ENCODE data around the gene CFAP99.
A peak's percentile ranks its signal among the peaks of the same experiment; 100 is the strongest.
"Not testable (repeated sequence)": the region's sequence is repeated elsewhere in the genome, so short reads cannot be mapped to it uniquely, and the experiment has no call there.

Gene CFAP99

DNA sequence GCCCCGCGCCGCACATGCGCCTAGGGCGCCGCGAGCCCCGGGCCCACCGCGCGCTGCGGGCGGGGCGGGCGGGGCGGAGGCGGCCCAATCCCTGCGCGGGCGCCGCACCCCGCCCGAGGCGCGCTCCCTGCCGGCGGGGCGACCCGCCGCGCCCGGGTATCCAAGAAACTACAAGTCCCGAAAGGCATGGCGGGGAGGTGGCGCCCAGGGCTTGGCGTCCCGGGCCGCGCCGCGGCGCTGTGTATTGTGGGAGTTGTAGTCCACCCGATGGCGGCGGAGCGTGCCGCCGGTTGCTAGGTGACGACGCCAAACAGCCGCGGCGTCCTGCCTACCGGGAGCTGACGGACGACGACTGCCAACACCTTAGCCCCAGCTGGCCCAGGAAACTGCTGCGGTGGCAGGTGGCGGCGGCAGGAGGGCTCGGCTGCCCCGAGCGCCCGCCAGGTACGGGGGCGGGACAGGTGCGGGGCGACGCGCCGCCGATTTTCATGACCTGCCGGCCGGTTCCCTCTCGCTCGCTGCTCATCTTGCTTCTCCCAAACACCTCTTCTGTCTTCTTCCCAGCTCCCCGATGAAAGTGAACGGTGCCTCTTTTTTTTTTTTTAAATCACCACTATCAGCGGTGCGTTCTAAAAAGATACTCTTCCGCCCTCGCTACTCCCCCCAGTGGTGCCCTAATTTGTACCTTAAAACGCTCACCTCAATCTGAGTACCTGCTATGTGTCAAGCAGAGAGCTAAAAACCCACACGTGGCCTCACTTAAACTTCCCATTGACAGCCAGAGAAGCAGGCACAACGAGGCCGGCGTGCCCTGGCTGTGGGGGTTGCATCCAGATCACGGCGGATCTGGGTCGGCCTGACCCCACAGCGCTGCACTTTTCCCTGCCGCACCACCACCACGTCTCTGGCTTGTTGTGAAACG is at the start of gene CFAP99:
Gene CFAP99, plus strand, starts transcription at position 306 of the 922 bp plus-strand sequence.
- peak; percentile 98 for DNase-seq

GRCh38 chr4:2370597-2371320 is 48.0 kb upstream of the CFAP99 start:
- no peak for DNase-seq

DNA sequence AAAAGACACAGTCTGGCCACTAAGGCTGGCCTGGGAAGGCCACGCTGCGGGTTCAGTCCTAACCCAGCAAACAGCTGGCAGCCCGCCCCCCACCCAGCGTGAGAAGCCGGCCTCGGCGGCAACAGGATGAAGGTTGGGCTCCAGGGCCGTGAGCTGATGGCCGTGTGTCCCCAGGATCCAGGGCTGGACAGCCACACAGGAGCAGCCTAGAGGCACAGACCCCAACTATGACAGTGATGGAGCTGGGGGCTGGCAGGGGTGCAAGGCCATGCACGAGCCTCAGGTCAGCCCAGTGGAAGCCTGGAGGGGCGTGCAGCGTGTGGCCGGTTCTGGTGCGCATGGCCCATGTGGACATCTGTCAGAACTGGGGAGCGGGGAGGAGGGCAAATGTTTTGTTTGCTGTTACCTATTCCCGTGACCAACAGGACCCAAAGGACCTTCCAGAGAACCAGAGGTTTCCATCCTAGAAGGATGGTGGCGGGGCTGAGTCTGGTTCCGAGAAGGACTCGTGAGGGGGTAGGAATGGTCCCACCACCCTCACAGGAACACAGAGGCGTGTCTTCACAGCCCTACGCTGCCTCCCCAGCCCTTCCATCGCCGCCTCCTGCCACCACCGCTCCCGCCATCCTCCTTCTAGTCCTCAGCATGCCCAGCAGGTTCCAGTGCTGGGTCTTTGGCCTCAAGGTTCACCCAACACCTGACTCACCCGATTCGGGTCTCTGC is 46.8 kb upstream of the CFAP99 start:
- DNase-seq: no peak

DNA sequence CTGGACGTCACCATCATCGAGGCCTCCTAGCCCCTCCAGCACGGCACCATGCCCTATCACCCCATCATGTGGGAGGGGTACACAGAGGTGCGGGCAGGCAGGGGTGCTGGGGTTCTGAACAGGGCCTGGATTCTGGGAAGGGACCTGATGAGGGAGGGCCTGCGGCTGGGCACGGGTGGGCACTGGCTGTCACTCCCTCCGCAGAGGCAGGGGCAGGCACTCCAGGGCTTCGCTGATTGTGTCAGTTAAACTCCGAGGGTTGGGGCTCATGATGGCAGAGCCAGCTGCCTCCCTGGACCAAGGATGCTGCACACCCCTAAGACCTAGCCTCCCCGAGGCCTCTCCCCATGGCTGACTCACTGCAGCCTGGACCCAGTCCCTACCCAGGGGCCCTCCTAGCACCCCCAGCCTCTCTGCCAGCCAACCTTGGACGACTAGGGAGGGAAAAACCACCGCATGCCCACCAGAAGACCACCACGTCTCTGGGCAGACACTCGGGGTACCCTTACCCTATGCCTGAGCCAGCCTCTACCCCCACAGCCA is 46.2 kb upstream of the CFAP99 start:
- DNase-seq: no peak

- no peak for DNase-seq
Observed at GRCh38 chr4:2373532-2373931, 45.2 kb upstream of the CFAP99 start.

GRCh38 chr4:2375427-2375826 is 43.3 kb upstream of the CFAP99 start:
- DNase-seq: no peak

GRCh38 chr4:2377241-2377640 is 41.5 kb upstream of the CFAP99 start:
- DNase-seq: no peak

DNA sequence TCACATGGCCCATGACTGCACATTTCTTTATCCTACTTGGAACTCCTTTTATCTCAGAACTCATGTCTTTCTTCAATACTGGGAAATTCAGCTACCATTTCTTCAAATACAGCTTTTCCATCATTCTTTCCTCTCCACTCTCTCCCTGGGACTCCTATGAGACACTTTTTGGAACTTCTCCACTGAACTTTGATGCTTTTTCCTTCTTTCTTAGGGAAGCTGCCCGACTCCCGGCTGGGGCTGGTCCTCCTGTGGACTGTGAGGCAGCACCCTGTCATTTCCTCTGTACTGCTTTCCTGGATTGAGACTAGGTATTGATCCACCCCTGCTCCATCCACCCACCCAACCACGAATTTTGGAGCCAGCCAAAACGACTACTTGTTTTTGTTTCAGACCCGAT is 40.4 kb upstream of the CFAP99 start:
- DNase-seq: no peak

DNA sequence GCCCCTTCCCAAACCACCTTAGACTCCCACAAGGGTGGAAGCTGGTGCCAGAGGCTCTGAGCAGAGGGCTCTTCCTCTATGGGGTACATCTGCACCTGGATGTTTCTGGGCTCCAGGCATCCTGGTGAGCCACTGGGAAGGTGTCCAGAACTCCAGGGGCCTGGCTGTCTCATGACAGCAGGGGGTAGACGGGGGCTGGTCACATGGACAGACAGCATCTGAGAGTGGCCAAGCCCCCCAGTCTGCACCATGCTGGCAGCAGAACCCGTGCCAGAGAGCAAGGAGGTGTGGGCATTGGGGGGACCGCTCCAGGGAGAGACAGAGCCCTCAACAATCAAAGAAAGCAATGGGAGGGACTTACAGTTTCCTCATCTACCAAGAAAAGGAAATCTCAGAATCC is 39.9 kb upstream of the CFAP99 start:
- DNase-seq: no peak

GRCh38 chr4:2380589-2380988 is 38.2 kb upstream of the CFAP99 start:
- DNase-seq: not testable (repeated sequence)

DNA sequence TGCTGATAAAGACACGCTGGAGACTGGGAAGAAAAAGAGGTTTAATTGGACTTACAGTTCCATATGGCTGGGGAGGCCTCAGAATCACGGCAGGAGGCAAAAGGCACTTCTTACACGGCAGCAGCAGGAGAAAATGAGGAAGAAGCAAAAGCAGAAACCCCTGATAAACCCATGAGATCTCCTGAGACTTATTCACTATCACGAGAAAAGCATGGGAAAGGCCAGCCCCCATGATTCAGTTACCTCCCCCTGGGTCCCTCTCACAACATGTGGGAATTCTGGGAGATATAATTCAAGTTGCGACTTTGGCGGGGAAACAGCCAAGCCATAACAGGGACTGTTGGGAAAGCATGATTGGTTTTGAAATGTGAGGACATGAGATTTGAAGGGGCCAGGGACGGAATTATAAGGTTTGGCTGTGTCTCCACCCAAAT is 36.0 kb upstream of the CFAP99 start:
- not testable (repeated sequence) for DNase-seq

GRCh38 chr4:2383220-2383631 is 35.5 kb upstream of the CFAP99 start:
- DNase-seq: not testable (repeated sequence)

DNA sequence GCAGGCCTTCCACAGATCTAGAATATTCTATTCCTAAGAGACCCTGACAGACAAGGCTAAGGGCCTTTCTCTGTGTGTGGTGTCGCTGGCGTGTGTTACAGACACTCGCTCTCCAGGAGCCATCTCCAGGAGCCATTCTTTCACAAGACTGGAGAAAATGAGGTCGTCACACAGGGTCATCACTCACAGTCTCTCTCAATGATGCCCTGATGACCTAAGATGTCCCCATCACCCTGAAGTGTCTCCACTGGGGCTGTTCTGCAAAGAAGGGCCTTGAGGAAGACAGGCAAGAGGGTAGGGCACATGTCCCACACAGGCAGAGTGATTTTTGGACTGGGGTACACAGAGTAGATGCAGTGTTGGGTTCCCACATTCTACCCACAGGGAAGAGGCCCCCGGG is 35.0 kb upstream of the CFAP99 start:
- no peak for DNase-seq

DNA sequence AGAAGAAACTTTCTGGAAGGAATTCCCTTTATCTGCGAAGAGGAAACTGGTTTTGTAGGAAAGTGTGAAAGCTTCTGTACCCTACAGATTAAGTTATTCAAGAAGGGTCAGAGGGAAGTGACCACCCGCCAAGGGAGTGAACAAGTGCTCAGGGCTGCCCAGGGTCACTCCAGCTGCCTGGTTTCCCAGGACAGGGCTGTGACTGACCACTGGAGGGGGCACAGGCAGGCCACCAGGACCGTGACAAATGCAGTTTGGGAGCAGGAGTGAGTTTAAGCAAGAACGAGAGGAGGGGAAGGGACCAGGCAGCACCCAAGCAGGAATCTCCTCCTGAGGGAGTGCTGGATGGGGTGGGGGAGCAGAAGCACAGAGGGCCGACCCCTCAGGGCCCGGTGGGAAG is 34.5 kb upstream of the CFAP99 start:
- DNase-seq: no peak

GRCh38 chr4:2385516-2385915 is 33.2 kb upstream of the CFAP99 start:
- DNase-seq: no peak

- DNase-seq: no peak
Observed at GRCh38 chr4:2386717-2387116, 32.0 kb upstream of the CFAP99 start.

DNA sequence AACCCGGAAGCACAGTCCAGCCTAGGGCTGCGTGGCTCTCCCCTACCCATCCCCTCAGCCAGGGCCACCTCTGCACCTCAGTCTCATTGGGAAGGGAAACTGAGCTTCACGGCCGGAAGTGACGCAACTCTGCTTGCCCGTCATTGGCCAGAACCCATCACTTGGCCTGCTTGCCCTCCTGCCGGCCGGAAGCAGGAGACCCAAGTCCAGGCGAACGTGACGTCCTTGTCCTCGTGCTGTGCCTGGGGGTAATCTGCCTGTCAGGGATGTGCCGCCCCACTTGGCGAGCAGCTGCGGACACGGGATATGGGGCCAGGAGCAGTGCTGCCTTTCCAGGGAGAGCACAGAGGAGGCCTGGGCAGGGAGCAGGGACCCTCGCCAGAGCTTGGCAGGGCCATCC is 31.5 kb upstream of the CFAP99 start:
- no peak for DNase-seq

DNA sequence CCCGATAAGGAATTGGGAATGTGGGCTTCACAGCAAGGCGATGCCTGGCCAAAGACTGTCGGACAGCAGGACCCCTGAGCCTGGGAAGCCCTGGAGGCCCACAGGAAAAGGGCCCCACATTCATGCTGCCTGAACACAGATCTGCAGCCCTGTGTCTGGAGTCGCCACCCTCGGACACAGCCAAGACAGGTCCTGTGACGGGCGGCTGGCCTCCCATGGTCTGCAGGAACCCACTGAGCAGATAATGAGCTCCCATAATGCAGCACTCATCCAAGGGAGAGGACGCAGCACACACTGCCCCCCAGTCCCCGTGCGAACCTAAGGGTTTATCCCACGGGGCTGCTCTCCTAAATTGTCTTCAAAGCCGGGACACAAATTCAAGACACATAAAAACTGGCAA is 30.9 kb upstream of the CFAP99 start:
- DNase-seq: no peak

GRCh38 chr4:2388429-2389182 is 30.1 kb upstream of the CFAP99 start:
- no peak for DNase-seq

- DNase-seq: no peak
Observed at GRCh38 chr4:2389691-2390090, 29.1 kb upstream of the CFAP99 start.

GRCh38 chr4:2390146-2390545 is 28.6 kb upstream of the CFAP99 start:
- no peak for DNase-seq

GRCh38 chr4:2390784-2391421 is 27.9 kb upstream of the CFAP99 start:
- DNase-seq: no peak
